ENCODE results near the gene ABCA5. TPM values are rescaled to one million over a fixed set of nuclear protein-coding genes. Genes with fewer than 3 reads are reported as not detected.
"Not testable (repeated sequence)": the region's sequence is repeated elsewhere in the genome, so short reads cannot be mapped to it uniquely, and the experiment has no call there.

Gene ABCA5
- total and polyA plus RNA-seq, 10 of the 15 experiments (the other 5 are each of a cell fraction or from before 2014, with no cell fraction given) = 11.8 to 31.1 (median 18.1) TPM

DNA sequence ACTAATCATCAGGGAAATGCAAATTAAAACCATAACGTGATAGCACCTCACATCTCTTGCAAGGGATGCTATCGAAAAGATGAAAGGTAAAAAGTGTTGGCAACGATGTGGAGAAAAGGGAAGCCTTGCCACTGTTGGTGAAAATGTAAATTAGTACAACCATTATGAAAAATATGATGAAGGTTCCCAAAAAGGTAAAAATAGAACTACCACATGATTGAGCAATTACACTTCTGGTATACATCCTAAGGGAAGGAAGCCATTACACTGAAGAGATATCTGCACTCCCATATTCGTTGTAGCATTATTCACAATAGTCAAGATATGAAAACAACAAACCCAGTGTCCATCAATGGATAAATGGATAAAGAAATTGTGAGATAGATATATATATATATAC lies 119.8 kb downstream of the ABCA5 start (continued):
- no peak for TF ChIP-seq RELB (IDR thresholded peaks at IDR 0.05; ENCODE audit: low read depth)
- TF ChIP-seq MYB (IDR thresholded peaks at IDR 0.05; ENCODE audit: borderline replicate concordance, low read depth, low read length) = no peak
- TF ChIP-seq NR2C1 (IDR thresholded peaks at IDR 0.05) = no peak
- no peak for TF ChIP-seq CBX3 (IDR thresholded peaks at IDR 0.05; ENCODE audit: borderline replicate concordance, low read depth)
- no peak for TF ChIP-seq RELA (IDR thresholded peaks at IDR 0.05; ENCODE audit: borderline replicate concordance, partially characterized antibody)
- TF ChIP-seq, protein P1, sequence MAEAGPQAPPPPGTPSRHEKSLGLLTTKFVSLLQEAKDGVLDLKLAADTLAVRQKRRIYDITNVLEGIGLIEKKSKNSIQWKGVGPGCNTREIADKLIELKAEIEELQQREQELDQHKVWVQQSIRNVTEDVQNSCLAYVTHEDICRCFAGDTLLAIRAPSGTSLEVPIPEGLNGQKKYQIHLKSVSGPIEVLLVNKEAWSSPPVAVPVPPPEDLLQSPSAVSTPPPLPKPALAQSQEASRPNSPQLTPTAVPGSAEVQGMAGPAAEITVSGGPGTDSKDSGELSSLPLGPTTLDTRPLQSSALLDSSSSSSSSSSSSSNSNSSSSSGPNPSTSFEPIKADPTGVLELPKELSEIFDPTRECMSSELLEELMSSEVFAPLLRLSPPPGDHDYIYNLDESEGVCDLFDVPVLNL (IDR thresholded peaks at IDR 0.05; ENCODE audit: low read depth, low read length) = no peak
- no peak for TF ChIP-seq ASH2L (IDR thresholded peaks at IDR 0.05; ENCODE audit: borderline replicate concordance, low read depth)

GRCh38 chr17:69198238-69198637 lies 128.7 kb downstream of the ABCA5 start:
- CTCF ChIA-PET = no interaction called here
- 55% methylated on average over 6 of the region's 6 CpGs for WGBS (ENCODE audit: insufficient coverage, insufficient replicate concordance, low lambda C conversion rate, missing lambda C conversion rate)
- no peaks in the 10 kb centered on the region for H3K36me3 ChIP-seq (ENCODE audit: control insufficient read depth in 2 of 2, insufficient read depth in 2 of 2, low read length in 1 of 2)
- no peaks in the 10 kb centered on the region for H3K27me3 ChIP-seq (replicated peaks in 1 of 2; ENCODE audit: control insufficient read depth in 2 of 2, insufficient read depth in 2 of 2, low read length in 1 of 2)
- no peak for ATAC-seq
- no peaks in the 10 kb centered on the region for H3K79me2 ChIP-seq (ENCODE audit: control insufficient read depth, insufficient read depth, low read length)
- no peak for FAIRE-seq
- no peak overlapping the region for H3K4me3 ChIP-seq
- H3K4me1 ChIP-seq (ENCODE audit: control insufficient read depth, insufficient read depth, low read length) = no peaks in the 10 kb centered on the region
- no peak overlapping the region for H3K4me2 ChIP-seq (ENCODE audit: control insufficient read depth, insufficient read depth)
- no peak for TF ChIP-seq NFXL1 (IDR thresholded peaks at IDR 0.05; ENCODE audit: borderline replicate concordance)
- no peaks in the 10 kb centered on the region for H3K9me3 ChIP-seq (replicated peaks; ENCODE audit: control insufficient read depth, insufficient read depth, low read length)
- no peaks in the 10 kb centered on the region for H4K20me1 ChIP-seq (ENCODE audit: control insufficient read depth, insufficient read depth)
- no peak for DNase-seq (ENCODE audit: low read depth, low spot score)
- in situ Hi-C loops (cut with MboI) (no loop called here), intact Hi-C loops (cut with micrococcal nuclease; ENCODE audit: unreplicated experiment) (no loop called here)
- no peak overlapping the region for H3K9ac ChIP-seq (ENCODE audit: control insufficient read depth, insufficient read depth, low read length)
- SMC1A ChIA-PET (ENCODE audit: uncharacterized antibody, unreplicated experiment) = no interaction called here
- BruUV-seq (replicated peaks) = no TSS peak
- RAD21 ChIA-PET (ENCODE audit: unreplicated experiment) = no interaction called here
- POLR2A ChIA-PET = no interaction called here
- H3K27ac ChIP-seq (ENCODE audit: control insufficient read depth, insufficient read depth) = no peak overlapping the region
- H2AFZ ChIP-seq (ENCODE audit: control insufficient read depth, low read depth, low read length) = no peak overlapping the region

- POLR2A ChIA-PET; H4K20me1 ChIP-seq (ENCODE audit: control insufficient read depth, insufficient read depth); H3K27ac ChIP-seq (ENCODE audit: control insufficient read depth, insufficient read depth); H3K4me1 ChIP-seq (ENCODE audit: control insufficient read depth, insufficient read depth, low read length); H3K36me3 ChIP-seq (ENCODE audit: control insufficient read depth in 2 of 2, insufficient read depth in 2 of 2, low read length in 1 of 2); SMC1A ChIA-PET (ENCODE audit: uncharacterized antibody, unreplicated experiment); intact Hi-C loops (cut with micrococcal nuclease; ENCODE audit: unreplicated experiment); H3K4me2 ChIP-seq (ENCODE audit: control insufficient read depth, insufficient read depth); H3K27me3 ChIP-seq (replicated peaks in 1 of 2; ENCODE audit: control insufficient read depth in 2 of 2, insufficient read depth in 2 of 2, low read length in 1 of 2); H3K9me3 ChIP-seq (replicated peaks; ENCODE audit: control insufficient read depth, insufficient read depth, low read length); CTCF ChIA-PET; H3K4me3 ChIP-seq; BruUV-seq (replicated peaks); RAD21 ChIA-PET (ENCODE audit: unreplicated experiment); H3K79me2 ChIP-seq (ENCODE audit: control insufficient read depth, insufficient read depth, low read length); DNase-seq (ENCODE audit: low read depth, low spot score); H3K9ac ChIP-seq (ENCODE audit: control insufficient read depth, insufficient read depth, low read length); FAIRE-seq; ATAC-seq; in situ Hi-C loops (cut with MboI); H2AFZ ChIP-seq (ENCODE audit: control insufficient read depth, low read depth, low read length): not testable (repeated sequence)
- 93% methylated on average over 24 of the region's 40 CpGs for WGBS (ENCODE audit: insufficient coverage, insufficient replicate concordance, low lambda C conversion rate, missing lambda C conversion rate)
These were observed 130.8 kb downstream of the ABCA5 start for GRCh38 chr17:69196105-69196653.

Measured in GM12878 (cell line).